ENCODE measurements around the gene DPCD. TPM values are rescaled to one million over a fixed set of nuclear protein-coding genes. Genes with fewer than 3 reads are reported as not detected.

DPCD gene
- total and polyA plus RNA-seq, 2 donors (not counting 3 experiments of a cell fraction or from before 2014, with no cell fraction given) = 25.3 to 39.3 TPM

GRCh38 chr10:101557541-101557940, 30.6 kb upstream of the DPCD start:
- H4K20me1 ChIP-seq (replicated peaks; ENCODE audit: control insufficient read depth, extremely low read depth, insufficient read depth, low read length) = no peaks in the 10 kb centered on the region
- FAIRE-seq (no peak), DNase-seq (ENCODE audit: low read depth, low spot score) (no peak)
- no peak overlapping the region for H3K9ac ChIP-seq (replicated peaks; ENCODE audit: extremely low read depth, insufficient read depth, low read length)
- CTCF ChIA-PET = interaction anchor here (1.6 to 2.4 kb wide), 2 partner anchors 11 to 13 kb away, joined by 4 to 6 read pairs; no protein-coding TSS in a partner anchor
- TF ChIP-seq JUN (IDR thresholded peaks at IDR 0.05; ENCODE audit: borderline replicate concordance, insufficient read depth, insufficient read length, low read depth) = no peak
- no peak for TF ChIP-seq EZH2 (IDR thresholded peaks at IDR 0.05; ENCODE audit: borderline replicate concordance, low read depth, low read length, severe bottlenecking)
- TF ChIP-seq MAX (IDR thresholded peaks at IDR 0.05; ENCODE audit: insufficient read depth, insufficient read length) = no peak
- TF ChIP-seq MYC (IDR thresholded peaks at IDR 0.05; ENCODE audit: low read depth, low read length) = no peak
- no peak for TF ChIP-seq FOS (IDR thresholded peaks at IDR 0.05; ENCODE audit: borderline replicate concordance, insufficient read depth, low read length)
- TF ChIP-seq POLR2A (IDR thresholded peaks at IDR 0.05; ENCODE audit: low read depth, low read length) = no peak
- no peak for TF ChIP-seq GATA2 (IDR thresholded peaks at IDR 0.05; ENCODE audit: insufficient read depth, insufficient read length, low read depth, low read length)
- TF ChIP-seq POLR2AphosphoS5 (IDR thresholded peaks at IDR 0.05; ENCODE audit: insufficient read depth, low read depth, low read length) = no peak
- TF ChIP-seq CTCF (IDR thresholded peaks at IDR 0.05; ENCODE audit: extremely low read depth in 1 of 2, insufficient read depth in 1 of 2, low read depth in 1 of 2, low read length in 2 of 2) = no peak
- H3K79me2 ChIP-seq (ENCODE audit: control insufficient read depth, insufficient read depth, low read length) = no peaks in the 10 kb centered on the region
- no peak overlapping the region for H3K27ac ChIP-seq (ENCODE audit: insufficient read depth, low read depth, low read length)
- H2AFZ ChIP-seq (ENCODE audit: low read depth, low read length) = no peak overlapping the region
- no peak overlapping the region for H3K4me3 ChIP-seq (replicated peaks in 1 of 3; ENCODE audit: insufficient read depth in 1 of 3, low read depth in 1 of 3, low read length in 3 of 3)
- no peak overlapping the region for H3K4me2 ChIP-seq (ENCODE audit: insufficient read depth, low read length)
- no peaks in the 10 kb centered on the region for H3K4me1 ChIP-seq (ENCODE audit: control insufficient read depth, extremely low read depth, insufficient read depth, low read length)
- H3K9me3 ChIP-seq (replicated peaks; ENCODE audit: control insufficient read depth, insufficient read depth, low read length) = no peaks in the 10 kb centered on the region
- dilution Hi-C loops (cut with MboI; ENCODE audit: extremely low pct_ligation_motif_present, low sequenced_read_pairs) = no loop called here
- H3K9me1 ChIP-seq (replicated peaks; ENCODE audit: control insufficient read depth, extremely low read depth, insufficient read depth, low read length) = no peaks in the 10 kb centered on the region
- BruUV-seq (replicated peaks) = no TSS peak
- peaks cover 2 to 3% of the 10 kb centered on the region in 2 experiments for H3K36me3 ChIP-seq (ENCODE audit: control insufficient read depth in 2 of 2, extremely low read depth in 1 of 2, insufficient read depth in 2 of 2, low read length in 2 of 2)
- intact Hi-C loops (cut with micrococcal nuclease) = no loop called here
- POLR2A ChIA-PET = no interaction called here
- H3K27me3 ChIP-seq (ENCODE audit: control insufficient read depth in 2 of 2, insufficient read depth in 2 of 2, low read length in 2 of 2) = no peaks in the 10 kb centered on the region

All from endothelial cell of umbilical vein (primary cell).